Hematopoietic multipotent progenitor cell treated with erythropoietin and hydrocortisone succinate and interleukin-3 and kit ligand, for 17 days (in vitro differentiated cells): ENCODE data around the gene DCST2.

ENCODE experiments used
- DNase-seq: peaks from one replicate; pipeline ENCODE4 v3.0.0-alpha.2; 2015; ENCODE audit warnings: low spot score

The DCST2 gene

DNA sequence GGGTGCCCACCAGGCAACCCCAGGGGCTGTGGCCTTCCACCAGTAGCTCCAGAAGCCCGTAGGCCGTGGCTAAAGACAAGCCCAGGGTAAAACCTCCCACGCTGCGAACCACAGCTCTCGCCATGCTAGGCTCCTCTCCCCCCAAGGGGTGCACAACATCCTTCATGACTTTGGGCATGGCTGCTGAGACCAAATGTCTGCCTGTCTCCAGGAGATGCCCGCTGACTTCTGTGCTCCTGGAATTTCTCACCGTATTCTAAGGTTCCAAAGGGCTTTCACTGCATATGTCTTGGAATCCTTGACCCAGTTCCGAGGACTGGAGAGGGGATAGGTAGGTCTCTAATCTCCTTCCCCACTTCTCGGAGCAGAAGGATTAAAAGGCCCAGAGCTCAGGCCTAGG lies at the start of gene DCST2, which contains the start of gene DCST1:
TSS of gene DCST2 (minus strand) at position 258 of the 400 bp plus-strand sequence. CDS start at position 178, 80 bp downstream.
TSS of gene DCST1 (plus strand) at position 301 of the 400 bp plus-strand sequence. CDS start 213 bp downstream, outside the sequence.
- no peak for DNase-seq

DNA sequence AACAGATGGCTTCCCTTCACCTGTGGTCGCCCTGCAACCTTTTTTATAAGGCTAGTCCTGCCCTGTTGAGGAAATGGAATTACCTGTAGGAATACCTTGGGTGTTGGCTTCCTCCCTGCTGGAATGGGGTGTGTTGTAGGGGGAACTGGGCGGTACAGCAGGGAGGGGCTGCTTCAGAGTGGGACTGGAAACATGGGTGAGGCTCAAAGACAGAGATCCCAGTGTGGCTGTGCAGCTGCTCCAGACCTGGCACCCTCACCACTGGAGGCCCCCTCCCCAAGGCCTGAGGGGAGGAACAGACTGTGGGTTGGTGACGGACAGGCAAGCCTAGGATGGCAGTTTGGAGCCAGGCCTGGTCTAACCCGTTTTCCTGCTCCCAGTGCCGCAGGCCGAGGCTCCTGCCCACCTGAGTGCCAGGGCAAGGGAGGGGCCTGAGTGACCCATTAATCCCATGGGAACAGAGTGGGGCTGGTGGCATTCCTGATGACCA lies 49.5 kb upstream of the DCST2 start:
- DNase-seq, result no peak

DNA sequence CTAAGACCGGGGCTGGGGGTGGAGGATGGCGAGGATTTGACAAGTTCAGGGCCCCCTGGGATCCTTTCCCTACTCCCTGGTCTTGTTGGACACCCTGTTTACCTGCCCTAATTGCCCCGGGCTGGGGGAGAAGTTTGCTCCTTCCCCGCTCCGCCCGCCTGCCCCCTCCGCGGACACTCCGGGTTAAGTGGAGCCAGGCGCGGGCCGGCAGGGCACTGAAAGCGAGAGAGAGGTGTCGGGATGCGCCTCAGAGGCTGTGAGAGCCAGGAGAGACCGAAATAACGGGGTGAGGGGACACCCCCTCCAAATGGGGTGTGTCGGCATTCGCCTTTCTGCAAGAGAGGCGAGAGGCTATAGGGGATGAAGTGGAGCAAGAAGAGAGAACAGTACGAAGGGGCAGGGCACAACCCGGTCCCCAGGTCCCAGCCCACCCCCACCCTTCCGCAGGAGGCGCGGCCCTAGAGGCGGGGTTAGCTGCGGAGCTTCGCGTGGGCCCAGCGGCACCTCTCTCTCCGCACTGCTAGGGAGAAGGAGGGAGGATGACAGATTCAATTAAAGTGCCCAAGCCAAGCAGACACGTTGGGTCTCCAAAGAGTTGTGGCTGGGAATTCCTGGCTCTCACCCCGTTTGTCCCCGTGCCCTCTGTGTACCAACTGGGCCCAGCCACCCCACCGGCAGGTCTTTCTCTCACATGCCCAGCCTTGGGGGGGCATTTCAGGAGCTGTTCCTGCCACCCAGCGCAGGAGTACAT lies 48.9 kb upstream of the DCST2 start:
- DNase-seq, result no peak

DNA sequence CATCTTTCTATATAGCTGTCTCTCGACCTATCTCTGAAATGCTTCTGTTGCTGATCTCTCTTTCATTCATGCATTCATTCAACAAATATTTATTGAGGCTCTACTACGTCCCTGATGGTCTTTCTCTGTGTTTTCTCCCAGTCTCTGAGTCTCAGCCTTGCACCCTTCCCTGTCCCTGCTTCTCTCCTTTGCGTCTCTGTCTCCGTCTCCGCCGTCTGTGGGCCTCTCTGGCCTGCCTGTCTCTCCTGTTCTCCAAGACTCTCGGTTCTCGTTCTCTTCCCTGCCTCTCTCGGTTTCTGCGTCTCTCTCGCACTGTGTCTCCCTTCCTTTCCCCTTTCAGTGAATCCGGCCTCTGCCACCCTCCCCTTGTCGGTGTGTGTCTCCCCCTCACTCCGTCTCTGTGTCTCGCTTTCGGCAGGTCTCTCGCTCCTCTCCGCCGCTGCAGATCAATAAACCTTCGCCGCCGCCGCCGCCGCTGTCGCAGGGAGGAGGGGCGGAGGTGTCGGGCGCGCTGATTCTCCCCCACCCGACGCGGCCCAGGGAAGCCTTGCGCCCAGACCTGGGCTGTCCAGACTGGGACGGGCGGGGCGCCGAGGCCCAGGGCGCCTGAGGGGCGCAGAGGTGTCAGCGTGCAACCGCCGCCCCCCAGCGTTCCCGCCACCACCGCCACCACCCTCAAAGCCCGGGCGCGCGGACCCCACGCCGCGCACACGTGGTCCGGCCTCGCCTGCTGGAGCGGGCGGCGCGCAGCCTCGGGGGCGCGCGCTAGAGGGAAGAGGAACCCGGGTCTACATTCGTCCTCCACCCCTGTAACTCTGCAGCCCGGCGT lies 48.1 kb upstream of the DCST2 start:
- DNase-seq, result no peak

DNA sequence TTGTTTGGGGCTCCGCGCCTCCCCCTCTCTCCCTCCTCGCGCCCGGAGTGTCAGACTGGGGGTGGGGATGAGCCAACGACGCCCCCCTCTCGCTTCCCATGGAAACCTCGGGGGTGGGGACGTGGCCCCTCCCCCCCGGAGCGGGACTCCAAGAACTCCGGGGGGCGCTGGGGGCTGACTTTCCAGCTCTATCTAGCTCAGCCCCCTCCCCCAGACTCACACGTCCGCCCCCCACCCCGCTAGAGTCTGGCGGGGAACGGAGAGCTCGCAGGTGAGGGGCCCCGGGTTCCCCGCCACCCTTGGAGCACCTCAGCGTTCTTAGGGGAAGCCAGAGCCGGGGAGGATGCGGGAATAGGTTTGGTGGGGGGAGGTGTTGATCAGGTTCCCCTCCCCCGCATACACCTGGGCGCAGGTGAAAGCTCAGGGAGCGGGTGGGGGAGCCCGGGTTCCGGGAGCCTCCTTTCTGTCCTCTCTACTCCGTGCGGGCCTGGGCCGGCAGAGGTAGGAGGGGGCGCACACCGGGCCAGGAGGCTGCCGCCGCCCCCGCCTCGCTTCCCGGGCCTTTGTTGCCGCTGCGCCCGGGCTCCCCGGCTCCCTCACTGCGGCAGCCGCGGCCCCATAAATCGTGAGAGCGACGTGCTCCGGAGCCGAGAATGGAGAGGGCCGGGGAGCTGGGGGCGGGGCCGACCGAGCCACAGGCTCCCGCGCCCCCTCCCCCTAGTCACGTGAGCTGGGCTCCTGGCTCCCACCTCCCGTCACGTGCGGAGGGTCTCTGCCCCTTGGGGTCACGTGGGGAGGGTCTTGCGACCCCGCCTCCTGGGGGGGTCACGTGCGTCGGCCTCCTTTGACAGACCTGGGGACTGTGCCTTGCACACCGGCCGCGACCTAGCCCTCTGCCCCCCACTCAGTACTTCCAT lies 47.0 kb upstream of the DCST2 start:
- no peak for DNase-seq

DNA sequence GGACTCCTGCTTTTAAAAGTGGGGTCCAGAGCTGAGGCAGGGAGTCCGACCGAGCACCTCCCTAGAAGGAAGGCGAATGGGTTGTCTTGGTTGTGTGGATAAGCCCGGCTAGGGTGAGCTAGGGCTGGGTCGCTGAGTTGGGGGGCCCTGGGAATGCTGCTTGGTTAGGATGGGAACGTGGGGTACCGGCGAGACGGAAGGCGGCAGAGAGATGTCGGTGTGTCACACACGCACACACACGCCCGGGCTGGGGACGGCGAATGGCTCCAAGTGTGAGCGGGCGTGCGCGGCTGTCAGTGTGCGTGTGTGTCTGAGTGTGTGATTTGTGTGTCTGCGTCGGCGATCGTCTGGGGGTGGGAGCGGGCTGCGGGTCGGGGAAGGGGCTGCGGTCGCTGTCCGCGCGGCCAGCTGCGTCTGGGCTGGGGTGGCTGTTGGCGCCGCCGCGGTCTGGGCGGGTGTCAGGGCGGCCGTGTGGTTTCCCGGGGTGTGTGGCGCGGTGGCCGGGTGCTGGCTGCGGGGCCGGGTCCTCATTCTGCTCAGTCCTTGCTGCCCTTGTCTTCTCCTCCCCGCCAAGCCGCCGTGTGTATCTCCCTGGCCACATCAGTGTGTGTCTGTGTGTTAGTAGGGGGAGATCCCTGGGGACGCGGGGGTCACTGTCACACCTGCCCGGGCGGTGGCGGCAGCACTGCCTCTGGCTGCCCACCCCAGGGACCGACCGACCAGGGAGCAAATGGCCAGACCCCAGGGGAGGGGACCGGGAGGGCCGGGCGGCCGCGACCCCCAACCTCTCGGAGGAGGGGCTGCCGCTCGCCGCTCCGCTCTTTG lies 46.1 kb upstream of the DCST2 start:
- no peak for DNase-seq

DNA sequence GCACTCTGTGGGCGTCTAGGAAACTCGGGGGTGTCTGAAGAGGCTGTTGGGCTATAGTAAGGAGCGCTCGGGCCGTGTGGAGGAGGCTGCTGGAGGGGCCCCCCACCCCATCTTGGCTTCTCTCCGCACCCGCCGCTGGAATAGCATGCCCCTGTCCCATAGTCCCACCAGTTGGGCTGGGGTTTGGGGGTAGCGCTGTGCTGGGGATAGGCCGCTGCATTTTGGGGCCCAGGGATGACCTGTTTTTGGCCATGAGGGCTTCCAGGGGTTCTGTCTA lies 45.6 kb upstream of the DCST2 start:
- DNase-seq, result no peak

DNA sequence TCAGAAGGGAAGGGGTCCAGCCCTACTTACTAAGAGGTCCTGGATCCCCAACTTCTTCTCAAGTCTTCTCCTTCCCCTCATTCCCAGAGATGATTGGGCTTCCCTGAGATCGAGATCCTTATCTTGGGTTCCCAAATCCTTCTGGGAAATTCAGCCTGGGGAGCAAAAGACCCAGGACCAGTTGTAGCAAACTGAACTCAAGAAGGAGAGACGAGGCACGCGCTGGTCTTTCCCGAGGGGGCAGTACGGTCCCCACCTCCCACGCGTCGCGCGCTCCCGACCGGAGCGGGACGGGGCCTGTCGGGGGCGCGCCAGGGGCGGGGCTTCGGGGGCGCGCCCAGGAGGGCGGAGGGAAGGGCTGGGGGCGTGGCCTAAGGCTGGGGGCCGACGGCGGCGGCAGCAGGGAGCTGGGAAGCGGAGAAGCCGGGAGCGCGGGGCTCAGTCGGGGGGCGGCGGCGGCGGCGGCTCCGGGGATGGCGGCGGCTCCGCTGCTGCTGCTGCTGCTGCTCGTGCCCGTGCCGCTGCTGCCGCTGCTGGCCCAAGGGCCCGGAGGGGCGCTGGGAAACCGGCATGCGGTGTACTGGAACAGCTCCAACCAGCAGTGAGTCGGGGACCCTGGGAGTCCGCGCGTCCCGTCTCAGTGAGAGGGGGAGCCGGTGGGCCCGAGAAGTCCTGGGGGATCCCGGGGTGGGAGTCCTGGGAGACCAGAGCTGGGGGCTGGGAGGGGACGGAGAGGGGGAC lies 45.1 kb upstream of the DCST2 start, which contains the start of gene EFNA3:
TSS of gene EFNA3 (plus strand) at position 369 of the 741 bp plus-strand sequence. CDS start at position 474, 105 bp downstream.
- peak; percentile 64 for DNase-seq

DNA sequence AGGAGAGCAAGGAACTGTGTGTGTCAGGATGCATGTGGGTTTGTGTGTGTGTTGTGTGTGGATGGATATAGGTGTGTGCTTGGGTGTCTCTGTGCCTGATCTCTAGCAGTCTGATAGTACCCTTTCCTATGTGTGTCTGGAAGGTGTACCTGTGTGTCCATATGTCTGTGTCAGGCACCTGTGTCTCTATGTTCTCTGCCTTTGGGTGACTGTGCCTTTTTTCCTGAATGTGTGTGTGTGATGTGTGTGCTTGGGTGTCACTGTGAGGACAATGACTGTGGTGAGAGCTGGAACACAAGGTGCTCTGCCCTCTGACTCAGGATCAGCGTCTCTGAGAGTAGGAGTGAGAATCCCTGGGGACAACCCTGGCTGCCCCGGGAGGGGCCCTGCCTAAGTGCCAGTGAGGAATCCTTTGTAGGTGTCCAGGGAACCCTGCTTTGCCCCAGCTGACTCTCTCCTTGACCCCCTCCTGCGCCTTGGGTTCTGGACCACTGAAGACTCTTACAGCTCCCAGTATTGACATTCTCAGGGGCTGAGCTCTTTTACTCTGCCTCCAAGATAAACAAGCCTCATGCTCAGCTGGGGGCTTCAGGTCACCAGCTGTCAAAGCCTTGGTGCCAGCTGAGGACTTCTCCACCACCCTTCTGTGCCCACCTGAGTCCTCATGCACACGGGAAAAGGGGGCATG lies 44.3 kb upstream of the DCST2 start:
- no peak for DNase-seq

DNA sequence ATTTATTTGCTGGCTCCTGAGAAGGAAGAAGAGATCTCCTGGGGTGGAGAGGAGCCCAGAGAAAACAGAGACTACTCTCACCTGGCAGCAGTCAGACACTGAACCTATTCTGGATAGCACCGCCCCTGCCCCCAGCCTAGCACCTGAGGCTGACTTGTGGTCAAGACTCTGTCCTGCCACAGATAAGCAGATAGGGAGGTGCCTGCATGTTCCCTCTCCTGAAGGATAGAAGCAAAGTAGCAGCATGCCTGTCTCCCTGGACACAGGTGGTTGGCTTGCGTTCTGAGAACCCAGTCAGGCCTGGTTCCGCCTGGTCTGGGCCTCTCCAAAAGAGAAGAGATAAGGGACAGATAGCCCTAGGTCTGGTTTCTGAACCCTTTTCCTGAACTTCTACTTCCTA lies 43.8 kb upstream of the DCST2 start:
- DNase-seq, result no peak

DNA sequence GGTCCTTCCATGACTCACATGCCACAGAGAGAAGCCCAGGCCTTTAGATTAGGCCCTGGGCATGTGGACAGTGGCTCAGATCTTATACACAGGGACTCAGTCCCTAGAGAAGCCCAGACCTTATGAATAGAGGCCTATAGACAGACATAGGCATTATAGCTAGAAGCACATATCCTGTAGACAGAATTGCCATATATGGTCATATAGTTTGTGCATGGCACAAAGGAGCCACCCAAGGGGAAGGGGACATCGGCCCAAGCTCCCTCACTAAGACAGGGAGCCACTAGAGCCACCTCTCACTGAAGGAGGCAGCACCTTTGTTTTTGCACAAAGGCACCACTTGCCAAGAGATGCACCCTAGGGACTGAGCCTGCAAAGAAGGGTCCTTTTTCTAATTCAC lies 42.8 kb upstream of the DCST2 start:
- DNase-seq, result no peak

DNA sequence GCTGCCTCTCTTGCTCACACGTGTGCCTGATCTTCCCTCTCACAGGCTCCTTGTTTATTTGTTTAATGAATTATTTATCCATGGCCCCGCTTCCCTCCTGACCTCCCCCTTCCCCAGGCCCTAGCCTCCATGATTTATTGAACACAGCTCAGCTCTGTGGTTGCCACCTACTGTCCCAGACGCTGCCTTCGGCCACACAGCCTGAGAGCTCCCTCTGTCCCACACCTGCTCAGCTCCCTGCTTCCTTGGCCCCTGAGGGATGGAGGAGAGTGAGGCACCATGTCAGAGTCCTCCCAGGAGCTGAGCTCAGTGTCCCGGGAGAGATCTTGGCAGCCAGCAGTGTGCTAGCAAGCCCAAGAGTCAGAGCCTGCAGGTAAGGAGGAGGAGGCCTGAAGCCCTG lies 42.0 kb upstream of the DCST2 start:
- DNase-seq, result no peak

DNA sequence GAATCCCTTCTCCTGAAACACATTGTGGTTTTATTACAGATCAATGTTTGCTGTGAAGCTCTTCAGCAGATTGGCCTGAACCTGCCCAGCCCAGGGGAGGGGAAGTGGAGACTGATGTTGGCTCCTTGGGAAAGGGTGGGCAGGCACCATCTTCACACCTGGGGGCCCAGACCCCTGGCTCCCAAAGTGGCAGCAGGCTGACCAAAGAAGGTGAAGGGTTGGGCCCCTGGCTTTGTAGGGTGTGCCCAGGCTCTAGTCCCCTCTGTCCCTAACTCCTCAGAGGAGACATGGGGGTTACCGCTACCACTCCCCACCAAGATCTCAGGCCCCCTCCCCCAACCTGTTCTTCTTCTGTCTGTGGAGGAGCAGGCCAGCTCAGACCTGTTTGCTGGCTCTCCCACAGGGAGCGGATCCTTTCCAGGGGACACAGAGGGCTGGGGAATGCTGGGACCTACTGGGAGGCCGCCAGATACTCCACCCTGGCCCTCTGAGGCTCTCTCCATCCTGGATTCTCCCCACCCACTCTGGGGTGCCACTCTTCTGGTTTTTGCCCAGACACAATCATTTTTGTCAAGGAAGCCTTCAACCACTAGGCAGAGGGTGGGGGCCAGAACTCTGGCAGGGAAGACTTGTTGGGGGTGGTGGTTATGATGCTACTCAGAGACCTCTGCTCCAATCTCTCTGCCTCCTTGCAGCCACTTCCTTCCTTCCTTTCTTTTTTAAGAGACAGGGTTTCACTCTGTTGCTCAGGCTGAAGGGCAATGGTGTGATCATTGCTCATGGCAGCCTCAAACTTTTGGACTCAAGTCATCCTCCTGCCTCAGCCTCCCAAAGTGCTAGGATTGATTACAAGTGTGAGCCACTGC lies 40.0 kb upstream of the DCST2 start:
- DNase-seq, result no peak

DNA sequence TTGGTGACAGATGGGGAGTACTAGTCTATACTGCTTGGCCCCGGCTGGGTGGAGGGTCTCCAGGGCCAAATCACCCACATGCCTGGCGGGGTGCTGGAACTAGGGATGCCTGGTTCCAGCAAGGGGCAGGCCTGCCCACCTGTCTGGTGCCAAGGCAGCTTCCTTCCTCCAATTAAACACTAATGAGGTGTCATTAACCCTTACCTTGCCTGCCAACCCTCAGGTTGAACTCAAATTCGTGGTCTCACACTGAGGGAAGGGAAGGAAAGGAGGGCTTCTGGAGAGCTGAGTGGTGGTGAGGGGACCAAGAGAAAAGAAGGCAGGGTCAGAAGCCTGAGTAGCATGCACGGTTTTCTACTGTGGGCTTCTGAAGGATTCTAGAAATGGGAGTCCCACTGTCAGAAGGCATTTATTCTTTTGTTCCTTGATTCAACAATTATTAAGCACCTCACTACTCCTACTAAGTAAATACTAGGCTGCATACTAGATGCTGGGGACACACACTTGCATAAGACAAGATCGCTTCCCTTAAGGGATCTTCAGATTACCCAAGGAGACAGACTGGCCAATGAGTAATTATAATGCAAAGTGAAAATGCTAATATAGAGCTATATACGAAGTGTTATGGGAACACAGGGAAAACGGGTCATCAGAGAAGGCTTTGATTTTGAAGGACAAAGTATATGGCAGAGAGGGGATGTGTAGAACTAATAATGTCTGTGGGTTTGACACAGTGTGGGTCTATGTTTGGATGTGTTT lies 39.1 kb upstream of the DCST2 start:
- DNase-seq, result no peak

DNA sequence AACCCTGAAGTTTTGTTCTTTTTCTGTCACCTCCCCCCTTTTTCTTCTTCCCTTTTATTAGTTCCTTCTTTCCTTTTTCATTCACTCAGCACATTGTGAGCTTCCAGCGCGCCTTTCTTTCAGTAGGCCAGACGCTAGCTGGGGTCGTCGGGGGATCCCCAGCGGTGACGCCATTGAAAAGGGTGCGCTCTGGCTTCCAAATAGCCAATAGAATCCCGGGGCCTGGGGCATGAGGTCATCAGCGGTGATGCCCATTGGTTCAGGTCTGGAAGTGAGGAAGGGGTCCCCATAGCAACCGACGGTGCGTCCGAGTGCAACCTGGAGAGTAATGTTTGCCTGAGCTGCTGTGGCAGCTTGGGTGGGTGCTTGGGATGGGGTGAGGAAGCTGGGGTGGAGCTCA lies 38.1 kb upstream of the DCST2 start:
- DNase-seq, result no peak

DNA sequence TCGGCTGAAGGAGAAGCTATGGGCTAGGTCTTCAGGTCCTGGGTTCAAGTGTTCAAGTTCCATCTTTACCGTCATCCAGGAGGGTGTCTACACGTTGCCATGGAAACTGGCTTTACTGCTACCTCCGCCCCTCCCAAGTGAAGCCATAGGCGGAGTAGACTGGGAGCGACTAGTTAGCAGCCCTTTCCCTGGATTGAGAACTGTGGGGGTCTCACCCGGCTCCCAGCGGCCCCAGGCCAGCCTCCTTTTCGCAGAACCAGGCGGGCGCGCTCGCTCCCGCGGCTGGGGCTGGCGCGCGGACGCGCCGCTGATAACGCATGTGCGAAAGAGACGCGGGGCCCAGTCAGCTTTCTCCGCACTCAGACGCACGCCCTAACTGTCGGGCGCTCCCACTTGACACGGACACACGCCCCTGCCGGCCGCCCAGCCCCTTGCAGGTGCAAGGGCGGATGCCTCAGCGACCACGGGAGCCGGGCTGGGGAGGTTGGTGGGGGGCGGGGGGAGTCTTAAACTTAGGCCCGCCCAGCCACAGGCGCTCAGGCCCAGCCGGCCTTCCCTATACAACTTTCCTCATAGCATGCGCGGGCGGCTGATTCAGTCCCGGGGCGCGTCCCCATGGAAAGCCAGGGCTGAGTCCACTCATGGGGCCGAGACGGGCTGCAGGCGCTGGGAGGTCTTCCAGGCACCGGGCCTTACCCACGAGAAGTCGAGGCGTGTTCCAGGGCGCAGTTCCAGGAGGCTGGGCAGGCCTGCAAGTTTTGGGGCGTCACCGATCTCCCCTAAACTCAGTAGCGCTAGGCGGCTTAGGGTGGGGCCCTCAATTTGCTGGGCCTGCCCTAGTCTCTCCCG lies 37.4 kb upstream of the DCST2 start:
- DNase-seq, result peak; percentile 83

DNA sequence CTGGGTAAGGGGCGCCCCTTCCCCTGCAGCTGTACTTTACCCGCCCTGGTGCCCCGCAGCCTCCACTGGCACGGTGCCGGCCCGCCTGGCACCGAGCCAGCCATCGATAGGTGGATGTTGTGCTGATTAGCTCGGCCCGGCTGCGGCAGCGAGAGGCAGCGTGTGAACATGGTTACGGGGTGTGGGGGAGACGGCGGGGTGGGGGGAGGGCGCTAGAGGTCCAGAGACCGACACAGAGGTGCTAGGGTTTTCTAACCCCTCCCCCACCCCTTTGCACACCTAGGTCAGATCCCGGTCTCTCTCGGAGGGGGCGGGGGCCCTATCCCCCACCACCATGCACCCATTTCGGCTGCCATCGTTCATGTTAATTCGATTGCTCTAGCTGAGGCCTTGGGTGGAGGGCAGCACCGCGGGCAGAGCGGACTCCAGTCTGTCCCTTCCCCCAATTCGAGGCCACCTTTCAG lies 36.6 kb upstream of the DCST2 start:
- DNase-seq, result no peak
